Omental fat pad (tissue), 4 donors: ENCODE measurements around the gene SOX12. TPM values are rescaled to one million over a fixed set of nuclear protein-coding genes. Genes with fewer than 3 reads are reported as not detected.

Experiments
- ATAC-seq: fragments of 150-250 bp; one replicate; pipeline ENCODE4 v1.9.1; 2016; ENCODE audit warnings: mild to moderate bottlenecking, moderate library complexity; ENCODE audit not compliant: low FRiP score
- DNase-seq: peaks from one replicate; pipeline ENCODE4 v3.0.0-alpha.2; 2019; ENCODE audit warnings: low spot score
- total RNA-seq, 4 donors: library from RNA; depleted of rRNA; stranded (reverse); fragments of >200 nt; gene quantifications; one replicate each; pipeline ENCODE4 v1.1.0, GENCODE V29; 2016
- TF ChIP-seq, protein P1 (sequence below), 3 donors: fragments of 450-650 bp; IDR thresholded peaks; one replicate each; pipeline ENCODE4 v1.5.1; 2016 to 2017; ENCODE audit warnings: antibody characterized with exemption in 3 of 3, mild to moderate bottlenecking in 3 of 3, moderate library complexity in 2 of 3

SOX12 gene
- total RNA-seq, 4 donors from 2014 or later, result 2.0 to 3.3 (median 2.5) TPM

DNA sequence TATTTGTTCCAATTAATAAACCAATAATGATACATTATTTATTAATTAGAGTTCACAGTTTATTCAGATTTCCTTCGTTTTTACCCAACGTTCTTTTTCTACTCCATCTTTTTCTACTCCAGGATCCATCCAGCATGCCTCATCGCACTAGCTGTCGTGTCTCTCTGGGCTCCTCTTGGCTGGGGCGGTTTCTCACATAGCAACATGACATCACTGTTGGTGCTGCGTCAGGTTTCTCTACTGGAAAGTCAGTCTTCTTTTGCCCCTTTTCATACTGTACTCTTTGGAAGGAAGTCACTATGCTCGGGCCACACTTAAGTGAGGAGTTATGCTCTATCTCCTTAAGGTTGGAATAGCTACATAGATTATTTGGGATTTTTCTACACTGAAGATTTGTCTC lies 13.7 kb upstream of the SOX12 start:
- TF ChIP-seq, protein P1, sequence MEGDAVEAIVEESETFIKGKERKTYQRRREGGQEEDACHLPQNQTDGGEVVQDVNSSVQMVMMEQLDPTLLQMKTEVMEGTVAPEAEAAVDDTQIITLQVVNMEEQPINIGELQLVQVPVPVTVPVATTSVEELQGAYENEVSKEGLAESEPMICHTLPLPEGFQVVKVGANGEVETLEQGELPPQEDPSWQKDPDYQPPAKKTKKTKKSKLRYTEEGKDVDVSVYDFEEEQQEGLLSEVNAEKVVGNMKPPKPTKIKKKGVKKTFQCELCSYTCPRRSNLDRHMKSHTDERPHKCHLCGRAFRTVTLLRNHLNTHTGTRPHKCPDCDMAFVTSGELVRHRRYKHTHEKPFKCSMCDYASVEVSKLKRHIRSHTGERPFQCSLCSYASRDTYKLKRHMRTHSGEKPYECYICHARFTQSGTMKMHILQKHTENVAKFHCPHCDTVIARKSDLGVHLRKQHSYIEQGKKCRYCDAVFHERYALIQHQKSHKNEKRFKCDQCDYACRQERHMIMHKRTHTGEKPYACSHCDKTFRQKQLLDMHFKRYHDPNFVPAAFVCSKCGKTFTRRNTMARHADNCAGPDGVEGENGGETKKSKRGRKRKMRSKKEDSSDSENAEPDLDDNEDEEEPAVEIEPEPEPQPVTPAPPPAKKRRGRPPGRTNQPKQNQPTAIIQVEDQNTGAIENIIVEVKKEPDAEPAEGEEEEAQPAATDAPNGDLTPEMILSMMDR (IDR thresholded peaks at IDR 0.05), result no peak
- no peak for ATAC-seq
- no peak for DNase-seq

DNA sequence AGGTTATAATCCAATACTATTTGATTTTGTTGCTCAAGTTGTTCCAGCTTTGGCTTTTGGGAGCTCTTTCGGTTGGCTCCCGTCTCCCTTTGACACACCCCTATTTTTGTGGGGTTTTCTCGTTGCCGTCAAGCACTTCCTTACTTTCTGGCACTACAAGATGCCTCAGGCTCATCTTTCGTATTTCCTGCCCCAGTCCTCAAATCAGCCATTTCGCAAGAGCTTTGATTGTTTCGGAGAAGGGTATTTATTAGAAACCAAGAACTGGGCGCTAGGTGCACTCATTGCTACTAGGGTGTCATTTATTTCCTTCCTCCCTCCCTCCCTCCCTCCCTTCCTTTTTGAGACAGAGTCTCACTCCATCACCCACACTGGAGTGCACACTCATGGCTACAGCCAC lies 13.3 kb upstream of the SOX12 start:
- DNase-seq (no peak), ATAC-seq (no peak)
- TF ChIP-seq, protein P1 (IDR thresholded peaks at IDR 0.05), result no peak

DNA sequence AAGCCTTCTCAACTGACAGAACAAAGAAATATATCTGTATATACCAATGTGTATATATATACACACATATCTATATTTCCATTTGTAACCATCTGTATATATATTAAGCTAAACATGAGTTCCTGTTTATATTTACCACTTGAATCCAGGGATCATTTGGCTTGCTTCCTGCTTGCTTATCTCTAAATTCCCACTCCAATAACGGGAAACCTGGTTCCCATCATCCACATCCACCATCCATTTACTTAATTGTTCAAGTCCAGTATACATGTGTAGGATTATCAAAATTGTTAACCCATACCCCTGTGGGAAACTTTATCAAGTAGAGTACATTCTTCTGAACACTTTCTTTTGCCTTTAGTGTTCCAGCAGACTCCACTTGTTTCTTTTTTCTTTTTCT lies 12.5 kb upstream of the SOX12 start:
- TF ChIP-seq, protein P1 (IDR thresholded peaks at IDR 0.05), result no peak
- no peak for DNase-seq
- ATAC-seq, result no peak

DNA sequence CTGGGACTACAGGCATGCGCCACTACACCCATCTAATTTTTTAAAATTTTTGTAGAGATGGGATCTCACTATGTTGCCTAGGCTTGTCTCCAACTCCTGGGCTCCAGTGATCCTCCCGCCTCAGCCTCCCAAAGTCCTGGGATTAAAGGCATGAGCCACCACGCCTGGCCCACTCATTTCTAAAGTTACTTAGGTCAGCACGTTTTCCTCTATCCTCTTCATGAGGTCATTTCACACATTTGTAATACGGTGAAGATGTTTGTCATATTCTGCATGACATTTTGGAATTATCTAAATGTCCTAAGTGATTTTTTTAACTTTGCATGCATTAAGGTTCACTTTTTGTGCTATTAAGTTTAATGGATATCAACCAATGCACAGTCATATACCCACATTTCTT lies 11.9 kb upstream of the SOX12 start:
- no peak for ATAC-seq

DNA sequence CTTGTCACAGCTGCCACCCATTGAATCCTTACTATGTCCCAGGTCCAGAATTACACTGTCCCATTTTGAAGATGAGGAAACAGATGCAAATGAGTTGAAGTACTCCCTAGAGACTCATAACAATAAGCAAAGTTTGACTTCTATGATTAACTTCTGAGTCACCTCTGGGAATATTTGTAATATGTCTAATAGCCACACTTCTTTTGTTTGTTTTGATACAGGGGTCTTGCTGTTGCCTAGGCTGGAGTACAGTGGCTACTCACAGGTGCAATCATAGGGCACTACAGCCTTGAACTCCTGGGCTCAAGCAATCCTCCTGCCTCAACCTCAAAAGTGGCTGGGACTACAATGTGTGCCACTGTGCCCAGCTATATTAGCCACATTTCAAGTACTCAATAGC lies 11.4 kb upstream of the SOX12 start:
- TF ChIP-seq, protein P1 (IDR thresholded peaks at IDR 0.05), result no peak
- DNase-seq (no peak), ATAC-seq (no peak)

More for the DNA sequence above, 11.9 kb upstream of the SOX12 start:
- no peak for DNase-seq
- TF ChIP-seq, protein P1 (IDR thresholded peaks at IDR 0.05), result no peak

DNA sequence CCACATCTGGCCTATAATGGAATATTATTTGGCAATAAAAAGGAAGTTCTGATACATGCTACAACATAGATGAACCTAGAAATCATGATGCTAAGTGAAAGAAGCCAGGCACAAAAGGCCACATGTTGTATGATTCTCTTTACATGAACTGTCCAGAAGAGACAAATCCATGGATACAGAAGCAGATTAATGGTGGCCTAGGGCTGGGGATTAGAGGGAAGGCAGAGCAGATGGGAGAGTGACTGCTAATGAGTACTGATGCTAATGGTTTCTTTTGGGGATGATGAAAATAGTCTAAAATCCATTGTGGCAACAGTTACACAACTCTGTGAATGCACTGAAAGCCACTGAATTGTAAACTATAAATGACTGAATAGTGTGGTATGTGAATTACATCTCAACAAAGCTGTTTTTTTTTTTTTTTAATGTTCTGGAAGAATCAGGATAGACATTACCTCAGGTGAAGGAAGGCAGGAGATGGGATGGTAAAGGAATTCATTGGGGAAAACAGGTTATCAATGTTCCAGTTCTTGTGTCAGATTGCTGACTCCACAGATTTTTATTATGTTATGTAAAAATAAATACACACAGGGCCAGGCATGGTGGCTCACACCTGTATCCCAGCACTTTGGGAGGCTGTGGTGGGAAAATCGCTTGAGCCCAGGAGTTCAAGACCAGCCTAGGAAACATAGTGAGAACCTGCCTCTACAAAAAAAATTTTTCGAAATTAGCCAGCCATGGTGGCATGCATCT lies 8.9 kb upstream of the SOX12 start:
- DNase-seq, result no peak
- ATAC-seq, result no peak
- TF ChIP-seq, protein P1 (IDR thresholded peaks at IDR 0.05), result no peak
